ENCODE data around the gene SLC29A3. TPM values are rescaled to one million over a fixed set of nuclear protein-coding genes. Genes with fewer than 3 reads are reported as not detected.
A peak's percentile ranks its signal among the peaks of the same experiment; 100 is the strongest.

Gene SLC29A3
- total RNA-seq, 2 donors from 2014 or later: 3.5 to 6.2 TPM

- intact Hi-C loops (cut with DNase I): loop anchor here (10.0 kb wide), 5 partner anchors 262 to 582 kb away; no protein-coding TSS in a partner anchor
- peak; percentile 89 for DNase-seq (ENCODE audit: low spot score)
Observed at GRCh38 chr10:71312811-71313789, 6.0 kb upstream of the SLC29A3 start.

GRCh38 chr10:71314028-71314693 lies 4.9 kb upstream of the SLC29A3 start:
- intact Hi-C loops (cut with DNase I): loop anchor here (10.0 kb wide), 5 partner anchors 261 to 581 kb away; no protein-coding TSS in a partner anchor
- peak; percentile 88 for DNase-seq (ENCODE audit: low spot score)

- intact Hi-C loops (cut with DNase I): loop anchor here (5.0 to 10.0 kb wide), 6 partner anchors 260 to 580 kb away; no protein-coding TSS in a partner anchor
- no peak for DNase-seq (ENCODE audit: low spot score)
Observed at GRCh38 chr10:71314694-71315225, 4.3 kb upstream of the SLC29A3 start.

DNA sequence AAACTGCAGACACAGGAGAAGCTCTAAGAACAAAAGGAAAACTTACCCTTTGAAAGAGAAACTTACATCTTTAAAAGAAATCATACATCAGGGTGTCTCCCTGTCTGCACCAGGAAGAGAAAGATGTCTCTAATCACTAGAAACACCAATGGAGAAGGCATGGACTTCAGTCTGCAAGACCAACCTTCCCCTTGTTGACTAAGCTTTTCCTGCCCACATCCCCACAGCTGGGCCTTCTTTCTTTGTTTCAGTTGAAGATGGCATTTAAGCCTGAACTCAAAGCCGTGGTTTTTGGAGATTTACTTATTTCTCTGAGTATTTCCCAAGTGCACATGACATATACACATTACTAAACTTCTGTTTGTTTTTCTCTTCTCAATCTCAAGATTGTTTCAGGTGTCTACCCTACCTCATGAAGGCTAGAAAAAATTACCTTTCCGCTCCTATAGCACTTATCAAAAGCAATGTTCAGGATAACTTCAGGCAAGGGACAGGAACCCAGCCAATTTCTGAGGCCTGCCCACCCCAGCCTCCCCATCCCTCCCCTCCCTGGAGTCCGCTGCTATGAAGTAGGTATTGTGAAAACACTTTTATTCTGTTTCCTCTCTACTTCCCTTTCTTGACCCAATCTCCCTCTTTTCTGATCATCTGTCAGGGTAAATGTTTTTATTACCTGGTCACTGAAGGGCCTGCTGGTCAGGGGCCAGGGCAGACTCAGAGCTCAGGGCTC lies 2.8 kb upstream of the SLC29A3 start:
- DNase-seq (ENCODE audit: low spot score): no peak
- intact Hi-C loops (cut with DNase I): loop anchor here (5.0 to 10.0 kb wide), 6 partner anchors 259 to 579 kb away; no protein-coding TSS in a partner anchor

- no peak for DNase-seq (ENCODE audit: low spot score)
- intact Hi-C loops (cut with DNase I): loop anchor here (5.0 to 10.0 kb wide), 6 partner anchors 258 to 578 kb away; no protein-coding TSS in a partner anchor
Observed at GRCh38 chr10:71316786-71317160, 2.3 kb upstream of the SLC29A3 start.

DNA sequence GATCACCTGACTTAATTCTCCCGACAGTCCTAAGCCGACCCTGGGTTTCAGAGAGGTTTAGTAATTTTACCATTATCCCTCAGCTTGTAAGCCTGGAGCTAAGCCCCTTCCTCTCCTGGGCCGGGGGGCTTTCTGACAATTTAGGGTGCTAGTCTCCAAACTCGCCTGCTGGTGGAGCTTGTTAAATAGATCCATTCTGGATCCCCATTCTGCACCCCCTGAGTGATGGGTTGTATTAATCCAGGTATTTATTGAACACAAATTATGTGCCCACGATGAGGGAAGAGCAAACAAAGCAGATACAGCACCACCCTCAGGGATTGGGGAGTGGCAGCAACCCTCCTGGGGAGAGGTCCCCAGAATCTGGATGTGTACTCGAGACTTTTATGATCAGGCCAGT lies 1.3 kb upstream of the SLC29A3 start:
- no peak for DNase-seq (ENCODE audit: low spot score)
- intact Hi-C loops (cut with DNase I): loop anchor here (5.0 to 10.0 kb wide), 6 partner anchors 257 to 577 kb away; no protein-coding TSS in a partner anchor

DNA sequence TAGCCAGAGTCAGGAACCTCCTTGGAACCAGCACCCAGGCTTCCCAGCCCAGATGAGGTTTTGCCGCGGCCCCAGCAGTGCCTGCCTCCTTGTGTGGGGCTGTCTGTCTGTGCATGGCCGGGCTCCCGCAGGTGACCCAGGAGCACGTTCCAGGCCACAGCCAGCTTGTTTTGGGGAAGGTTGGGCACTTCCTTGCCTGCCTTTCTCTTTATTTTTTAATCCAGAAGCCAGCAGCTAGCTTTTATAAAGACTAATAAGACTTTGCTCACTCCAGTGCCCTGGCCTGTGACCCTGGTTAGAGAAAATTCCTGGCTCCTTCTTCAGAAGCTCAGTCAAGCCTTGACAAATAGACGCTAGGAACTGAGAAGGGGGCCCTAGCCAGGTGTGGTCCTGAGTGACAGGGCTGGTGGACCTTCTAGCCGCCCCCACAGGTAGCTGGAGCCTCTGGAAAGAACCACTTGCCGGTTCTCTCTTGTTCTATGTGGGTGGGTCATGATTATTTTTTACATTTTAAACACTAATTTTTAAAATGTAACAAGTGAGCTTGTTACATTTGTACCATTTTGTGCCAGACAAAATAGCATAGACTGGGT lies 837 bp downstream of the SLC29A3 start:
- intact Hi-C loops (cut with DNase I): loop anchor here (5.0 to 10.0 kb wide), 6 partner anchors 255 to 575 kb away; no protein-coding TSS in a partner anchor
- DNase-seq (ENCODE audit: low spot score): no peak

DNA sequence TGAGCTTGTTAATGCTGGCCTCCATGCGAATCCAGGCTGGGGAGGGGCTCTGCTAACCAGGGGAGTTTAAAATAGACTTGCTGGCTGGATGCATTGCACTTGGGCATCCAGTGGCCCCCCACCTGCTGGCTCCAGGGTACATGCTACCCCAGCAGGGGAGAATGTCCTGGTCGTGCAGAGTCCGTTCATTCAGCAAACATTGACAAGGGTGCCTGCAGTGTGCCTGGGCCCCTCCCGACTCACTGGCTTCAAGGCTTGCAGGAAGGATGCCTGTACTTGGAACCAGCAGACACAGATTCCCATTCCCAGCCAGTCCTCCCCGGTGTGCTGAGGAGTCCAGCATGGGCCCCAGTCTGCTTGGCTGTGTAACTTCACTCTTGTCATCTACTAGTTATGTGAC lies 1.5 kb downstream of the SLC29A3 start:
- intact Hi-C loops (cut with DNase I): no loop called here
- DNase-seq (ENCODE audit: low spot score): no peak

DNA sequence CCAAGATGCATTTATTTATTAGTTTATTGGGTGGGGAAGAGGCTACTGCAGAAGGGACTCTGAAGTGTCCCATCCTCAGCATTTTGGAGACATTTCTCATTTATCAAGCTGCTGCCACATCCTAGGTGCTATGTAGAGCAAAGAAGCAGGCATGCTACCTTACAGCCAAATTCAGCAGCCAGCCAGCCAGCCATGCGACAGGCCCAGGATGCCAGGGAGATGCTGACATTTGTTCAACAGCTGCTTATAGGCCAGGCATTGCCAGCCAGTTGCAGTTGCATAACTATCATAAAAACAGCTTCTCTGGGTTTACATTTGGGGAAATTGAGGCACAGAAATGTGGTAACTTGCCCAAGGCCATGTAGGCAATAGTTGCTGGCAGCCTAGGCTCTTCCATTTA lies 2.3 kb downstream of the SLC29A3 start:
- no peak for DNase-seq (ENCODE audit: low spot score)
- intact Hi-C loops (cut with DNase I): no loop called here

DNA sequence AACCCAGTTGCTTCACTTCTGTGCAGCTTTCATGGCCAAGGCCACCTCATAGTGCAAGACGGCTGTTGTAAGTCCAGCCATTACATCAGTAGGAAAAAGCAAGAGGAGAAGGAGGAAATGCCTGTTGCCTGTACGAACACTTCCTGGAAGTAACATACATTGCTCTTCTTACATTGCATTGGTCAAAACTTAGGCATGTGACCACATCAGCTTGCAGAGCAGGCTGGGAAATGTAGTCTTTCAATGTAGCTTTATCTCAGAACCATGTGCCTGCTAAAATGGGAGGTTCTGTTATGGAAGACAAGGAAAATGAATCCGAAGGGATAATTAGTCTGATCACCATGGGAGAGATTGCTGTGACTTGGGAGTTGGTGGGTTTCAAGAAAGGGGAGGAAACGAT lies 4.3 kb downstream of the SLC29A3 start:
- intact Hi-C loops (cut with DNase I): no loop called here
- DNase-seq (ENCODE audit: low spot score): no peak

DNA sequence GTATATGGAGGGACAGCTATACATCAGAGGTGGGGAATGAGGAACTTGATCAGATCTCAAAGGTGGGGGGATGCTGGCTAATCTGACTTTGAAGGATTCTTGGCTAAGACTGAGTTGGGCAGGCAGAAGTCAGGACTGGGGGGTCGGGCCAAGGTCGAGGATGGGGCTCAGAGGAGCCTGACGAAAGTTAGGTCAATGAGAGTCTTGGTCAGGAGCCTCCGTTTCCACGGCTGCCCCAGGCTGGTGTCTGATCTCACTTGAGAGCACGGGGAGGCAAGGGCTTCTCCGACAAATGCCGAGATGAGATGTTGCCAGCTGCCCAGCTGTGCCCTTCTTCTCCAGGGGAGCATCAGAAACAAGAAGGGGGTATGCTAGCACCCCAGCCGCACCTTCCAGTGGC lies 5.7 kb downstream of the SLC29A3 start:
- intact Hi-C loops (cut with DNase I): no loop called here
- DNase-seq (ENCODE audit: low spot score): no peak

DNA sequence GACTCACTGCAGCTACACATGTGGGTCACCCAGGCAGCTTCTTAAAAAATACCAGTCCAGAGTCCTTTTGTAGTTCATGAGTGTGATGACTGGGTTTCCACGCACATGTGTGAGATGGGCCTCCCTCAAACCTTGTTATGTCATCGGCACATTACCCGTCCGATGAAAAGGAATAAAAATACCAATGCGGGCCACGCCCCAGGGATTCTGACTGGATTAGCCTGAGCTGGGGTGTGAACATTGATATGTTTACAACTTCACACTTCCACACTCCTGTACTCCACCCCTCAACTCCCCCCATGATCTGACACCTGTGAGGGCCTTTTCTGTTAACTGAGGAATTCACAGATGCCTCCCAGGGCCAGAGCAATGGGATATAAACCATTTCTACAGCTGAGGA lies 6.2 kb downstream of the SLC29A3 start:
- DNase-seq (ENCODE audit: low spot score): no peak
- intact Hi-C loops (cut with DNase I): no loop called here

DNA sequence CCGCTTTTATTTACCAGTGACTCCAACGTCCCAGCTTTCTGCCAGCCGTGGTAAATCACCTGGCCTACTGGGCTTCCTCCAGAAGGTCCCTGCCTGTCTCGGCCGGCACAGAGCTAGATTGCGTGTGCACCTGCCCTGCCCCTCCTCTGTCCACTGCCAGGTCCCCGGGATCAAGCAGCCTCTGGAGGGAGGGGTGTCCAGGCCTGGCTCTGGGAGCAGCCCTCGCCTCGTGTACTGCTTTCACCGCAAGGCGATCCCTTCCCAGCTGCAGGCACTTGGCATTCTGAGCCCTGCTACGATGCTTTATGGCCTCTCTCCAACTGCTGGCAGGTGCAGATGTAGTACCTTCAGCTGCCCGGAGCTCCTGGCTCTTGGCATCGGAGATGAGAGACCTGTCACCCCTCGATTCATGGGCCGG lies 7.4 kb downstream of the SLC29A3 start:
- DNase-seq (ENCODE audit: low spot score): no peak
- intact Hi-C loops (cut with DNase I): no loop called here

DNA sequence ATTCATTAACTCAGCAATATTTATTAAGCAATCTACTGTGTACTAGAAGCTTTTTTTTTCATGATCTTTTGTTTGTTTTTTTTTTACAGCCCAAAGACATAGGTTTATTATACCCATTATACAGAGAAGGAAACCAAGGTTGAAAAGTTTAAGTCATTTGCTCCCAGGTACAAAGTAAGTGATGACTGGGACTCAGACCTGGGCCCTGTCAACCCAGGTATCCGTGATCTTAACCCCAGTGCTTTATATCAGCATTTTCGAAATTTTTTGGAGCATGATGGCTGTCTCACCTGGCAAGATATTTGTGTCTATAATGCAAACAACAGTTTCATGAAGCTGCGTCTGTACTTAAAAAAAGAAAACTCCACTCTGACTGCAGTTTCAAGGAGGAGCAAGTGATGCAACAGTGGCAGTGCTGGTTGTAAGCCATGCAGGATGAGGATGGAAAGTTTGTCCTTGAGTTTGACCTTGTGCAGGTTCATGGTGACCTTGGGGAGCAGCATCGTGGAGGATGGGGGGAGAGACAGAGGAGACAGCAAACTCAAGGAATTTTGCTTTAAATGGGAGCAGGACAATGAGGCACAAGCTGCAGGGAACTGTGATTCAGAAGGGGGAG lies 11.8 kb downstream of the SLC29A3 start:
- no peak for DNase-seq (ENCODE audit: low spot score)
- intact Hi-C loops (cut with DNase I): loop anchor here in 1 of 2 donors (10.0 kb wide), 1 partner anchor 244 kb away; no protein-coding TSS in a partner anchor

DNA sequence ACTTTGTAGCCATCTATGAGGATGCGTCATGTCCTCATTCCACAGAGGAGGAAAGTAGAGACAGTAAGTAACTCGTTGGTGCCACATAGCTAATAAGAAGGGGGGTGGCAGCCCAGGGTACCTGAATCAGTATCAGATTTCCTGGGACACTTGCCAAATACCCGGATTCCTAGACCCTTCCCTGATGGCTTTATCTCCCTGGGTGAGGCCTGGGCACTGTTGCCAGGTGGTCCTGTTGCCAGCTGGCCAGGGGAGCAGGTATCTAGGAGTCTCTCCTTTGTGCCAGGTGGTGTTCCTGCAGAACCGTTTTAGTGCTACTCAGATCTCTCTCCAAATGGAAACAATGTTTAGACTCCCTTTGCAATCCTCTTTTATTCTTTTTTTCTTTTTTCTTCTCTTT lies 12.7 kb downstream of the SLC29A3 start:
- intact Hi-C loops (cut with DNase I): loop anchor here in 1 of 2 donors (10.0 kb wide), 1 partner anchor 243 kb away; no protein-coding TSS in a partner anchor
- DNase-seq (ENCODE audit: low spot score): no peak

GRCh38 chr10:71332466-71332865 lies 13.4 kb downstream of the SLC29A3 start:
- DNase-seq (ENCODE audit: low spot score): no peak
- intact Hi-C loops (cut with DNase I): loop anchor here in 1 of 2 donors (10.0 kb wide), 1 partner anchor 242 kb away; no protein-coding TSS in a partner anchor

GRCh38 chr10:71333129-71333887 lies 14.2 kb downstream of the SLC29A3 start:
- intact Hi-C loops (cut with DNase I): loop anchor here in 1 of 2 donors (10.0 kb wide), 1 partner anchor 241 kb away; no protein-coding TSS in a partner anchor
- no peak for DNase-seq (ENCODE audit: low spot score)

Data from posterior vena cava (tissue), 2 donors.